ENCODE data around the gene PPP5C. TPM values are rescaled to one million over a fixed set of nuclear protein-coding genes. Genes with fewer than 3 reads are reported as not detected.
A peak's percentile ranks its signal among the peaks of the same experiment; 100 is the strongest.

PPP5C gene, protein sequence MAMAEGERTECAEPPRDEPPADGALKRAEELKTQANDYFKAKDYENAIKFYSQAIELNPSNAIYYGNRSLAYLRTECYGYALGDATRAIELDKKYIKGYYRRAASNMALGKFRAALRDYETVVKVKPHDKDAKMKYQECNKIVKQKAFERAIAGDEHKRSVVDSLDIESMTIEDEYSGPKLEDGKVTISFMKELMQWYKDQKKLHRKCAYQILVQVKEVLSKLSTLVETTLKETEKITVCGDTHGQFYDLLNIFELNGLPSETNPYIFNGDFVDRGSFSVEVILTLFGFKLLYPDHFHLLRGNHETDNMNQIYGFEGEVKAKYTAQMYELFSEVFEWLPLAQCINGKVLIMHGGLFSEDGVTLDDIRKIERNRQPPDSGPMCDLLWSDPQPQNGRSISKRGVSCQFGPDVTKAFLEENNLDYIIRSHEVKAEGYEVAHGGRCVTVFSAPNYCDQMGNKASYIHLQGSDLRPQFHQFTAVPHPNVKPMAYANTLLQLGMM
- 31.3 and 45.2 TPM in 2 replicates for total RNA-seq

DNA sequence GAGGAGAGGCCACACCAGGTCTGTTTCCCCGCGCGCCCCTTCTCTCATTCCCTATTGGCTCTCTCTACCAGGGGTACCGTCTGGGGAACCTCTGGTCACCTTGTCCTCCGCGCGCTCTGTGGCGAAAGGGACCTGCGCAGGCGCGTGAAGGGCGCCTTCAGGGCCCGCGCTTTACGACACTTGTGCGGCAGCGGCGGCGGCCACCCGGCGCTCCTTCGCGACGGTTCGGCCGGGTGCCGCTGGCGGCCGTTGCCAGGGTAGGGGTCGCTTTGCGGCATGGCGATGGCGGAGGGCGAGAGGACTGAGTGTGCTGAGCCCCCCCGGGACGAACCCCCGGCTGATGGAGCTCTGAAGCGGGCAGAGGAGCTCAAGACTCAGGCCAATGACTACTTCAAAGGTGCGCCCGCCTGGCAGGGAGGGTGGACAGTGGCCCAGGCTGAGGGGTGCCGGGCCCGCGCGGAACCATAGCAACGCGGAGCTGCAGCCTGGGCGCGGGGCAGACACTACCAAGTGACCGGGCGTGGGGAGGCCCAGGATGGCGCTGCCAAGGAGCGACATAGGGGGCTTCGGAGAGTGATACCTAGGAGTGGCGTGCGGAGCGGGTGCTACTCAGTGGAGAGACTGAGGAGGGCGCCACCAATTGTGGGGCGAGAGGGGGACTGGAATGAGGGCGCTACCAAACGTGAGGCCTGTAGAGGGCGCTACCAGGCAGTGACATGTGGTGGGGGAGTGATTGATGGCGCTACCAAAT, at the start of gene PPP5C:
Gene PPP5C (plus strand): TSS at position 267 of the 751 bp plus-strand sequence. CDS start 10 bp downstream, at position 277.
- Histone ChIP-seq H3K4me3 (ENCODE audit: low read depth, low read length) (peak within 1 kb of the TSS; percentile 91), H3K27me3 (ENCODE audit: control insufficient read depth, insufficient read depth, low read length) (no peaks in the 10 kb centered on the region), H3K36me3 (ENCODE audit: control insufficient read depth, insufficient read depth, low read length) (no peaks in the 10 kb centered on the region)
- TF ChIP-seq CTCF (IDR thresholded peaks at IDR 0.05; ENCODE audit: insufficient read depth, low read length, severe bottlenecking) = peak; percentile 96
- FAIRE-seq (no peak), DNase-seq (ENCODE audit: low read depth) (peak; percentile 69)

- TF ChIP-seq CTCF (IDR thresholded peaks at IDR 0.05; ENCODE audit: insufficient read depth, low read length, severe bottlenecking) = no peak
- no peaks in the 10 kb centered on the region for H3K36me3 ChIP-seq (ENCODE audit: control insufficient read depth, insufficient read depth, low read length)
- FAIRE-seq = no peak
- DNase-seq (ENCODE audit: low read depth) = no peak
- peaks cover 4% of the 10 kb centered on the region for H3K27me3 ChIP-seq (ENCODE audit: control insufficient read depth, insufficient read depth, low read length)
- H3K4me3 ChIP-seq (ENCODE audit: low read depth, low read length) = no peak overlapping the region
Observed at GRCh38 chr19:46297700-46298478, 49.0 kb upstream of the PPP5C start.

DNA sequence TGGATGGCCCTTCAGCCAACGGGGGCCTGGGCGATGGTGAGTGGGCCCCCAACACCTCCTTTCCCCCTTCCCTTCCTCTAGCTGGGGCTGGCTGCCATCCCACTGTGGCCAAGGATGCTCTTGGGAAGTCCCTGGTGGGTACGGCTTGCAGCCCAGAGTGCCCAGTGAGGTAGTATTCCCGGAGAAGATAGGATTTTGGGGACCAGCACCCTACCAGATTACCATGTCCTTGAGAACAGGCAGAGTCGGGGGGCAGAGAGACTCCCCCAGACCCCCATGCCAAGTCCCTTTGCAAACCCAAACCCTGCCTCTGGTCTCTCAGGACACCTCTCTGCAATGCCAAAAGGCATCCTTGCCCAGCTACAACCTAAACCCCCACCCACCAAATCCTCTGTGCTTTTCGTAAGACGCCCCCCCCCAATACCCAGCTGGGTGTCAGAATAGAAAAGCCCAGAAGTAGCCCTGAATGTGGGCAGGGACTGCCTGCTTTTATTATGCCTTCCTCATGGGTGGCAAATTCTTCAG, 48.3 kb upstream of the PPP5C start:
- H3K27me3 ChIP-seq (ENCODE audit: control insufficient read depth, insufficient read depth, low read length) = peaks cover 4% of the 10 kb centered on the region
- DNase-seq (ENCODE audit: low read depth) (no peak), FAIRE-seq (no peak)
- H3K36me3 ChIP-seq (ENCODE audit: control insufficient read depth, insufficient read depth, low read length) = no peaks in the 10 kb centered on the region
- TF ChIP-seq CTCF (IDR thresholded peaks at IDR 0.05; ENCODE audit: insufficient read depth, low read length, severe bottlenecking) = no peak
- H3K4me3 ChIP-seq (ENCODE audit: low read depth, low read length) = no peak overlapping the region

DNA sequence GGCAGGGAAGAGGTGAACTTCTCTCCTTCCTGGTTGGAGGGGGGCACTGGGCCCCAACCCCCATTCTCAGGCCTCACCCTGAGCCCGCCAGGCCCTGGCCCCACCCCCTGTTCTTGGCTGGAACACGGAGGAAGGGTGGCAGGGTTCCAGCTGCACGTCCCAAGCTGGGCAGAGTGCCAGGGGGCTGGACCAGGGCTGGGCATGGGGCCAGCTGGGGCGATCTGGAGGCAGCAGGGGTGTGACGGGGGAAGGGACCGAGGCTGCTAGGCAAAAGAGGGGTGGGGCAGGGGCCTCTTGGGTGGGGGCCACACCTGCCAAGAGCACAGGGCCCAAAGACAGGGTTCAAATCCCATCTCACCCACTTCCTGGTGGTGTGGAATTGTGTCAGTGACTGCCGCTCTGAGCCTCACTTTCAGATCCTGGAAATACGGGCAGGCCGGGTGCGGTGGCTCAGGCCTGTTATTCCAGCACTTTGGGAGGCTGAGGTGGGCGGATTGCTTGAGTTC, 47.8 kb upstream of the PPP5C start:
- DNase-seq (ENCODE audit: low read depth) (peak; percentile 77), FAIRE-seq (no peak)
- TF ChIP-seq CTCF (IDR thresholded peaks at IDR 0.05; ENCODE audit: insufficient read depth, low read length, severe bottlenecking) = no peak
- H3K36me3 ChIP-seq (ENCODE audit: control insufficient read depth, insufficient read depth, low read length) = no peaks in the 10 kb centered on the region
- H3K4me3 ChIP-seq (ENCODE audit: low read depth, low read length) = no peak overlapping the region
- H3K27me3 ChIP-seq (ENCODE audit: control insufficient read depth, insufficient read depth, low read length) = peaks cover 4% of the 10 kb centered on the region

- no peak overlapping the region for H3K4me3 ChIP-seq (ENCODE audit: low read depth, low read length)
- FAIRE-seq = no peak
- no peaks in the 10 kb centered on the region for H3K36me3 ChIP-seq (ENCODE audit: control insufficient read depth, insufficient read depth, low read length)
- TF ChIP-seq CTCF (IDR thresholded peaks at IDR 0.05; ENCODE audit: insufficient read depth, low read length, severe bottlenecking) = no peak
- DNase-seq (ENCODE audit: low read depth) = no peak
- H3K27me3 ChIP-seq (ENCODE audit: control insufficient read depth, insufficient read depth, low read length) = peaks cover 4% of the 10 kb centered on the region
Observed at GRCh38 chr19:46299695-46300094, 47.2 kb upstream of the PPP5C start.
